H7 (cell line): ENCODE measurements around the gene IQCK. TPM values are rescaled to one million over a fixed set of nuclear protein-coding genes. Genes with fewer than 3 reads are reported as not detected.
A peak's percentile ranks its signal among the peaks of the same experiment; 100 is the strongest.
"Not testable (repeated sequence)": the region's sequence is repeated elsewhere in the genome, so short reads cannot be mapped to it uniquely, and the experiment has no call there.

ENCODE experiments used
- DNase-seq: peaks from one replicate; pipeline ENCODE4 v3.0.0; 2012
- H3K27me3 ChIP-seq: 2 replicates; pipeline ENCODE4 v1.6.0; 2011; ENCODE audit warnings: mild to moderate bottlenecking, low read length; ENCODE audit not compliant: control insufficient read depth, insufficient read depth
- H3K36me3 ChIP-seq: replicated peaks from 2 replicates; pipeline ENCODE4 v1.5.1; 2011; ENCODE audit warnings: low read length; ENCODE audit not compliant: control insufficient read depth, insufficient read depth
- H3K4me3 ChIP-seq: 2 replicates; pipeline ENCODE4 v1.5.1; 2011; ENCODE audit warnings: low read depth, mild to moderate bottlenecking, control low read depth, low read length, moderate library complexity; ENCODE audit not compliant: insufficient read depth
- total RNA-seq: library from RNA; depleted of rRNA; stranded (reverse); fragments of >200 nt; shearing (Covaris generic); gene quantifications from 2 replicates; pipeline ENCODE4 v1.2.3, GENCODE V29; 2014; rRNA removed

Gene IQCK, protein sequence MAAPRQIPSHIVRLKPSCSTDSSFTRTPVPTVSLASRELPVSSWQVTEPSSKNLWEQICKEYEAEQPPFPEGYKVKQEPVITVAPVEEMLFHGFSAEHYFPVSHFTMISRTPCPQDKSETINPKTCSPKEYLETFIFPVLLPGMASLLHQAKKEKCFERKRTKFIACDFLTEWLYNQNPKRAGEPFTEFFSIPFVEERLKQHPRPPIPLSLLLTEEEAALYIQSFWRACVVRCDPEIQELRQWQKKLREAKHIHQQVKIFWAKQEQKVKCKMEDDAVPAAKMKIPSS
- total RNA-seq = 4.4 and 6.4 TPM in 2 replicates

DNA sequence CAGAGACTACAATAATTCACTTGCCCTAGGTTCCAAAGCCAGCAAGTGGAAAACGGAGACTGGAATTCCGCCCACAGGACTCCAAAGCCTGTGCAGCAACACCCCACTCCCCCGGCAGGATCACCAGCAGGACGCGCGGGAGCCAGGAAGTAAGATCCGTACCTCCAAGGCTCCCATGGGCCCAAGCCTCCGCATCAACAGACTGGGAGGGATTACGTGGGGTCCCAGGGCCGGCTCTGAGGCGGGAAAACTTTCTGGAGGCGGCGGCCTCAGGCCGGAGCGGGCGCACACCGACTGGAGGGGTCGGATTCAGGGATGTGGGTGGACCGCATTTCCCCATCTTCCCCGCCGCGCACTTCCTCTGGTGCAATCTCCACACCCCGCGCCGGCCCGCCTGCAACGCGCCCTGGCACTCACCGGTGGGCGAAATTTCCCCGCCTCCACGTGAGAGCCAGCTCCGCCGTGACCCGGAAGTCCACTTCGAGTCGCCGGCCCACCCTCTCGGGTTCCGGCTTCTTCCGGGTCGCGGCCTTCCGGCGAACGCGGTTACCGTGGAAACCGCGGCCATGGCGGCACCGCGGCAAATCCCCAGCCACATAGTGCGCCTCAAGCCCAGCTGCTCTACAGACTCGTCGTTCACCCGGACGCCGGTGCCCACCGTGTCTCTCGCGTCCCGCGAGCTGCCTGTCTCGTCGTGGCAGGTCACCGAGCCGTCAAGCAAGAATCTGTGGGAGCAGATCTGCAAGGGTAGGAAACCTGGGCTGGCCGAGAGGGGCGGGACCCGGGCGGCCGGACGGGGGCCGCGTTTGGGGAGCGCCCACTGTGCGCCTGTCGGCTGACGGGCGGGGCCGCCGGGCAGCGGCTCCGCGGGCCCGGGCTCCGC lies at the start of gene IQCK, which contains the start of gene KNOP1:
Gene IQCK, plus strand, starts transcription at position 531 of the 883 bp plus-strand sequence. Its CDS starts 36 bp downstream, at position 567.
Gene KNOP1, minus strand, starts transcription at position 487 of the 883 bp plus-strand sequence. CDS start 3,192 bp downstream, outside the sequence.
- H3K4me3 ChIP-seq = peak within 1 kb of the TSS; percentile 87
- DNase-seq = peak; percentile 96
- no peaks in the 10 kb centered on the region for H3K27me3 ChIP-seq
- H3K36me3 ChIP-seq = peaks cover 9% of the 10 kb centered on the region

DNA sequence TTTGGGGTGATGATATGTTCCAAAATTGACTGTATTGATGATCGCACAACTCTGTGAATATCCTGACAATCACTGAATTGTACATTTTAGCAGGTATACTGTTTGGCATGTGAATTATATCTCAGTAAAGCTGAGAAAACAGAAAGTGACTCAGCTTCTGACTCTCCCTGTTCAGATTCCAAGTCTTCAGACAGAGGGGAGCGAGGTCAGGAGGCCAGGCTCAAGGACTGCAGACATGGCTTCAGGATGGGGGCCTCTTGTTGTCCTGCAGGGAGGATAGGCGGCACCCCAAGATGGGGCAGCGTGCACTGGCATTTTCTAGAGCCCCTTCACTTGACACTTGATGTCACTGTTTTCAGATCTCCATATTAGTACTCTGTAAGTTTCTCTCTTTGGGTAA lies 45.7 kb upstream of the IQCK start:
- H3K27me3 ChIP-seq = no peaks in the 10 kb centered on the region
- peaks cover 3% of the 10 kb centered on the region for H3K36me3 ChIP-seq
- no peak for DNase-seq
- H3K4me3 ChIP-seq = no peak overlapping the region

DNA sequence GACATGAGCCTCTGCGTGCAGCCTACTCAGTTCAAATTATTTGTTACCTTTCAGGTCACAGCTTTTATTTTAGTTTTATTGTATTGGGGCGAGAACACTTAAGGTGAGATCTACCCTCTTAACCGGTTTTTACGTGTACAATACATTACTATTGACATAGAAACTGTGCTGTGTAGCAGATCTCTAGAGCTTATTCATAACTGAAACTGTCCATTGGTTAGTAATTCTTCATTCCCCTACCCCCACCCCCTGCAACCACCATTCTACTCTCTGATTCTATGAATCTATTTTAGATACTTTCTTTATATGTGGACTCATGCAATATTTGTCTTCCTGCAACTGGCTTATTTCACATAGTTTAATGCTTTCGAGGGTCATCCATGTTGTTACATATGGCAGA lies 43.6 kb upstream of the IQCK start:
- DNase-seq = no peak
- Histone ChIP-seq H3K27me3 (no peaks in the 10 kb centered on the region), H3K36me3 (peaks cover 3% of the 10 kb centered on the region), H3K4me3 (no peak overlapping the region)

DNA sequence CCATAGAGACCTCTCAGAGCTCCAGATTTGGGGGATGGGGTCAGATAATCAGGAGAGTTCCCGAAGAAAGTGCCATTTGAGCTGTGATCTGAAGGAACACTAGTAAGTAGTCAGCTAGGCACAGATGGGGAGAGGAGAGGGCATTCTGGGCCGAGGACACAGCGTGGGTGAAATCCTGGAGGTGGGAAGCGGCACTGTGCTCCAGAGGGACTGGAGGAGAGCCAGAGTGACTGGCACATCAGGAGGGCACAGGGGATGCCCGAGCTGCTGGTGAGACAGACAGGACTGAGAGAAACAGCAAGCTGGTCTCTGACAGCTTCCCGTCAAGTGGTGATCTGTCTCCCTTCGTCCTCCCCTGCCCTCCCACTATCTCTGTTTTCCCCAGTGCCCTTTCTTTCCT lies 40.7 kb upstream of the IQCK start:
- Histone ChIP-seq H3K27me3 (no peaks in the 10 kb centered on the region), H3K4me3 (no peak overlapping the region), H3K36me3 (peaks cover 1% of the 10 kb centered on the region)
- no peak for DNase-seq

DNA sequence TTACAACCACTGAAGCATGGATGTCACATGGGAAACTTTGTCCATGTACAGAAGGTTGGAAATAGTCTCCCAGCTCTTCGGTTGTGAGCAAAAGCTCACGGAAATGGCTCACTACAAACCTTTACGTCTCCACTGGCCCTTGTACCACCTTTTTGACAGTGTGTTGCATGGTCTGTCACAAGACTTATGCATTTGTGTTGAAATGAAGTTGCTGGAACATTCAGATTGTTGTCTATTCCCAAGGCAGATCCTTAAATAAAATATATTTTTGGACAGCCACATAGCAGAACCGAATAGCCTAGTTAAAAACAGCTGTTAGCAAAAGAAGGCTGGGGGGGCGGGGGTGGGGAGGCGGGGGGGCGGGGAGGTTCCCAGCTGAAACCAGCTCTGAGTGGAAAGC lies 39.3 kb upstream of the IQCK start:
- no peaks in the 10 kb centered on the region for H3K27me3 ChIP-seq
- DNase-seq = no peak
- peaks cover 6% of the 10 kb centered on the region for H3K36me3 ChIP-seq
- H3K4me3 ChIP-seq = no peak overlapping the region

DNA sequence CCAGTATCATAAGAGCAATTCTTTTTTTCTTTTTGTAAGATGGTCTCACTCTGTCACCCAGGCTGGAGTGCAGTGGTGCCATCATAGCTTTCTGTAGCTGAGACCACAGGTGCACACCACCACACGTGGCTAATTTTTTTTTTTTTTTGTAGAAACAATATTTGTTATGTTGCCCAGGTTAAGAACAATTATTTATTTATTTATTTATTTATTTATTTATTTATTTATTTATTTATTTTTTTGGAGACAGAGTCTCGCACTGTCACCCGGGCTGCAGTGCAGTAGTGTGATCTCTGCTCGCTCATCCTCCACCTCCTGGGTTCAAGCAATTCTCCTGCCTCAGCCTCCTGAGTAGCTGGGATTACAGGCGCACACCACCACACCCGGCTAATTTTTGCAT lies 38.8 kb upstream of the IQCK start:
- H3K4me3 ChIP-seq, DNase-seq, H3K36me3 ChIP-seq, H3K27me3 ChIP-seq: not testable (repeated sequence)

DNA sequence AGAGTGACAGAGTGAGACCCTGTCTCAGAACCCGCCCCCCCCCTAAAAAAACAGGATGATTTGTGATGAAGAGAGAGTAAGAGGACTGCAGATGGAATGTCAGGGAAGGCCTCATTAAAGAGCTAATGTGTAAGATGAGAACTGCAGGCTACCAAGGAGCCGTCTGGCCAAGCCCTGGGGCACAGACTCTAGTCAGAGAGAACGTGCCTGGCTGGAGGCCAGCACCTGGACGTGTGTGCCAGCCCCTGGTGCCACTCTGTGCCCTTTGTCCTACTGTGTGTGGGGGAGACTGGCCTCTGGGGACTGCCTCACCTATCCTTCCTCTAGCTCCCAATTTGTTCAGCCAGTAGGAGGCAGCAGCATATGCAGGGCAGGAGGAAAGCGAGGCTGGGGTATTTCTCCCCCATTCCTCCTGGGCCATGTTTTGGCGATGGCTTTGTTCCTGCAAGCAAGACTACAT lies 37.2 kb upstream of the IQCK start:
- H3K27me3 ChIP-seq = no peaks in the 10 kb centered on the region
- peak; percentile 71 for DNase-seq
- H3K36me3 ChIP-seq = peaks cover 11% of the 10 kb centered on the region
- H3K4me3 ChIP-seq = no peak overlapping the region

DNA sequence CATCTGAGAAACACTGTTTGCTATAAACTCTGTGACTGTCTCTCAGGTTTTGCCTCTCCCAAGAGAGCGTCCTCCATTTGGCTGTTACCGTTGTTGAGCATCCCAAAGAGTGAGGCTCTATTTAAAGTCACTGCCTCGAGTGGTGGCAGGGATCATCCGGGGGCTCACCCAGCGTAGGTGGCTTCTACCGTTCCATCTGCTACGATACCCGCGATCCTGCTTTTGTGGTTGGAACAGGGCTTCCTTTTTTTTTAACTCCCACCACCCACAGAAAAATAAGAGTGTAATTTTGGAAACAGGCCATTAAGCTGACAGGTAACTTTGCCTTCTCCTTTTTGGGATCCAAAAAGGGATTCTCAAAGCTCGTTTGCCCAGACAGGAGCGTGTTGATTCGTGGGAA lies 36.4 kb upstream of the IQCK start:
- Histone ChIP-seq H3K27me3 (no peaks in the 10 kb centered on the region), H3K36me3 (peaks cover 11% of the 10 kb centered on the region)
- DNase-seq = no peak

DNA sequence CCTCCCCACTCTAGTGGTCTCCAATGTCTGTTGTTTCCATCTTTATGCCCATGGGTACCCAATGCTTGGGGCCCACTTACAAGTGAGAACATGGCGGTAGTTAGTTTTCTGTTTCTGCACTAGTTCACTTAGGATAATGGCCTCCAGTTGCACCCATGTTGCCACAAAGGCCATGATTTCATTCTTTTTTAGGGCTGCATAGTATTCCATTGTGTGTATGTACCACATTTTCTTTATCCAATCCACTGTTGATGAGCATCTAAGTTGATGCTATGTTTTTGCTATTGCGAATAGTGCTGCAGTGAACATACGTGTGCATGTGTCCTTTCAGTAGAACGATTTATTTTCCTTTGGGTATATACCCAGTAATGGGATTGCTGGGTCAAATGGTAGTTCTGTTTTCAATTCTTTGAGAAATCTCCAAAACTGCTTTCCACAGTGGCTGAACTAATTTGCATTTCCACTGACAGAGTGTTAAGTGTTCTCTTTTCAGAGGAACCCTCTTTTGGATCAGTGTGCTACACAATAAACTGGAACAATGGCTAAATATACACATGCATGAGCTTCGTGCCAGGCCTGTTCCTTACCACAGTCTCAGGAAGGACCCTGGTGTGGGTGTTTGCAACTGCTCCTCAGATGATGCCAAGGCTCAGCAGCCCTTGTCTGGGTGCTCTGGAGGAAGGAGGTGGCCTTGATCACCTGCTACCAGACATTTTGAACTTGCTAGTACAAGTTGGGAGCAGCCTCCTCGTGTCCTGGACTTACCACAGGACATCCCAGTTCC lies 34.4 kb upstream of the IQCK start:
- no peaks in the 10 kb centered on the region for H3K27me3 ChIP-seq
- no peak for DNase-seq
- H3K4me3 ChIP-seq = no peak overlapping the region
- peaks cover 11% of the 10 kb centered on the region for H3K36me3 ChIP-seq

More for the DNA sequence above, 36.4 kb upstream of the IQCK start:
- H3K4me3 ChIP-seq = no peak overlapping the region

DNA sequence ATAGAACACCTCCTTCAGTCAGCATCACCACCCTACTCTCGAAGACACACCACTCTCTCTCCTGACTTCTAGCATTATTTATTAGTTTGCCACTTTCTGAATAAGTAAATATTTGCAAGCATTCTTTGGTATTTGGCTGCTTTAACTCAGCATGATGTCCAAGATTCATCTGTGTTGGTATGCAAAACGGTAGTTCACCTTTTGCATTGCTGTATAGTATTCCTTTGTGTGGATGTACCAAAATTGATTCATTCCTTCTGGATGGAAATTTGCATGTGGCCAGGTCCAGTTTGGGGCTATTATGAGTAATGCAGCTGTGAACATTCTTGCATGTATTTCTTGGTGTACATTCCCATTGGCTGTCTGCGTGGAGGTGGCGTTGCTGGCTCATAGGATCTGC lies 32.9 kb upstream of the IQCK start:
- H3K27me3 ChIP-seq = no peaks in the 10 kb centered on the region
- H3K36me3 ChIP-seq = peaks cover 13% of the 10 kb centered on the region
- no peak overlapping the region for H3K4me3 ChIP-seq
- no peak for DNase-seq

DNA sequence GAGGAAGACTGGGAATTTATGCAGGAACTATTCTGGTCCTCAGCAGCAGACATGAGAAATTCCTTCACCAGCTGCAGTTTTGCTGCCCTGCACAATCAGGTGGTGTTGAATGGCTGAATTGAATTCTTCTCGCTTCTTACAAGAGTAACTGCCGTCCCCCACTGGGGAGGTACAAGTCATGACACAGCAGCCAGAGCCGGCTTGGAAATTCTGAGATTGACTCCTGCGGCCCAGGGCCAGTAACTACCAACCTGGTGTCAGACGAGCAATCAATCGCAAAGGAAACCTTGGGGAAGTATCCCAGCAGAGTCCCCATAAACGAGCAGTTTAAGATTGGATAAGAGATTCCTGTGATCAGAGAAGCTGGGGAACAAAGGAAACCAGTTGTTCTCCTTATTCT lies 30.8 kb upstream of the IQCK start:
- H3K36me3 ChIP-seq = peaks cover 15% of the 10 kb centered on the region
- H3K27me3 ChIP-seq = no peaks in the 10 kb centered on the region
- H3K4me3 ChIP-seq = no peak overlapping the region
- no peak for DNase-seq

DNA sequence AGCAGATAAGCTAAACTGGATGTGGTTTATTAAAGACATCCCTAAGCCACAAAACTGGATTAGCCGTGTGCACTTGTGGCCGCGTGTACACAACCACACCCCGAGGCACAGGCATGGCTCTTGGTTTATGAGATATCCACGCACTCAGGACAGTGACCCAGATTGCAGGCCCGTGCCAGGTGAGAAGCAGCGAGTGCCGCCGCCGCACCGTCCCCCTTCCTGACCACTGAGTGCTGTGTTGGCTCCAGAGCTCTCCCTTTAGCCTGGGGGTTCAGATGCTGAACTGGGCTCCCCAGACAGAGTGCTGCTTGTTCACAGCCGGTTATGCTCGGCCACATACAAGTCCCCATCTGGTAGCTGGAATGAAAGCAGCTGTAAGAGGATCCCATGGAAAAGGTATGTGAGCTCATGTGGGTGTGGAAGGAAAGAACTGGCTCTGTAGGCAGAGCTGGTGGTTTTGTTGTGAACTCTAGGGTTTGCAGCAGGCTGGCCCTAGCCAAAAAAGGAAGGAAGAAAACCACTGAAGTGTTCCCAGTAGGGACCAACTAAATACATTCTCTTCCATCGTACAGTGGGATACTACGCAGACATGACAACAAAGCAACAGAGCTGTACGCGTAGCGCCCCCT lies 29.6 kb upstream of the IQCK start:
- Histone ChIP-seq H3K4me3 (no peak overlapping the region), H3K27me3 (no peaks in the 10 kb centered on the region), H3K36me3 (peaks cover 14% of the 10 kb centered on the region)
- DNase-seq = no peak

DNA sequence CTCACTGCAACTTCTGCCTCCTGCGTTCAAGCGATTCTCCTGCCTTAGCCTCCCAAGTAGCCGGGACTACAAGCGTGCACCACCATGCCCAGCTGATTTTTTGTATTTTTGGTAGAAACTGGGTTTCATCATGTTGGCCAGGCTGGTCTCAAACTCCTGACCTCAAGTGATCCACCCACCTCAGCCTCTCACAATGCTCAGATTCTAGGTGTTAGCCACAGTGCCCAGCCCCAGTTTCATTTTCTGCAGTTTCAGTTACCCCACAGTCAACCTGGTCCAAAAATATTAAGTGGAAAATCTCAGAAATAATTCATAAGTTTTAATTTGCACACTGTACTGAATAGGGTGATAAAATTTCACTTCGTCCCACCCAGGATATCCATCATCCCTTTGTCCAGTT lies 28.7 kb upstream of the IQCK start:
- H3K4me3 ChIP-seq = no peak overlapping the region
- no peaks in the 10 kb centered on the region for H3K27me3 ChIP-seq
- H3K36me3 ChIP-seq = peaks cover 11% of the 10 kb centered on the region
- no peak for DNase-seq

DNA sequence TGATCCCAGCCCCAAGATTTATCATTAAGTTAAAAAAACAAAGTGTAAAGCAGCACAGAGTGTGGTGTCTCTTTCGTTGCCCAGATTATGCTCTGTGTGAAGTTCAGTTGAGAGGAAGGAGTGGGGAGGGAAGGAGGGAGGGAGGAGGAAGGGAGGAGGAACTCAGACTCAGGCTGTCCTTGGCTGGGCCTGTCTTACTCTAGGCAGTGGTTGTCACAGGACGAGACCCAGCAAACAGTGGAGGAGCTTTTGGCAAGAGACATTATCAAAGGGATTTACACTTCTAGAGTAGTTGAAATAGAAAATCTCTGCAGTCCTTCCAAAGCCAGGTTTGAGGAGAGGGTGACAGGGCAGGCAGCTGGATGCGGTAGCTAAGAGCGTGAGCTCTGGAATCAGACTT lies 27.9 kb upstream of the IQCK start:
- DNase-seq = no peak
- H3K27me3 ChIP-seq = no peaks in the 10 kb centered on the region
- H3K4me3 ChIP-seq = no peak overlapping the region
- H3K36me3 ChIP-seq = peaks cover 11% of the 10 kb centered on the region
